Epithelial cell of proximal tubule (primary cell): ENCODE measurements around the gene EIF4G1. TPM values are rescaled to one million over a fixed set of nuclear protein-coding genes. Genes with fewer than 3 reads are reported as not detected.

Experiments used
- DNase-seq: peaks from one replicate; pipeline ENCODE4 v3.0.0-alpha.2; 2011; ENCODE audit warnings: low read depth
- H3K4me3 ChIP-seq: 2 replicates; pipeline ENCODE4 v1.5.1; 2011; ENCODE audit warnings: low read depth, mild to moderate bottlenecking, low read length
- total RNA-seq: library from RNA; depleted of rRNA; stranded (reverse); fragments of >200 nt; gene quantifications from 2 replicates; pipeline ENCODE4 v1.2.3, GENCODE V29; 2015
- TF ChIP-seq, protein P1 (sequence below): conservative IDR thresholded peaks from 2 replicates; pipeline ENCODE4 v1.5.1; 2012; ENCODE audit warnings: low read depth, mild to moderate bottlenecking, low read length

The EIF4G1 gene
- total RNA-seq, 1 donor from 2014 or later = 313 TPM

DNA sequence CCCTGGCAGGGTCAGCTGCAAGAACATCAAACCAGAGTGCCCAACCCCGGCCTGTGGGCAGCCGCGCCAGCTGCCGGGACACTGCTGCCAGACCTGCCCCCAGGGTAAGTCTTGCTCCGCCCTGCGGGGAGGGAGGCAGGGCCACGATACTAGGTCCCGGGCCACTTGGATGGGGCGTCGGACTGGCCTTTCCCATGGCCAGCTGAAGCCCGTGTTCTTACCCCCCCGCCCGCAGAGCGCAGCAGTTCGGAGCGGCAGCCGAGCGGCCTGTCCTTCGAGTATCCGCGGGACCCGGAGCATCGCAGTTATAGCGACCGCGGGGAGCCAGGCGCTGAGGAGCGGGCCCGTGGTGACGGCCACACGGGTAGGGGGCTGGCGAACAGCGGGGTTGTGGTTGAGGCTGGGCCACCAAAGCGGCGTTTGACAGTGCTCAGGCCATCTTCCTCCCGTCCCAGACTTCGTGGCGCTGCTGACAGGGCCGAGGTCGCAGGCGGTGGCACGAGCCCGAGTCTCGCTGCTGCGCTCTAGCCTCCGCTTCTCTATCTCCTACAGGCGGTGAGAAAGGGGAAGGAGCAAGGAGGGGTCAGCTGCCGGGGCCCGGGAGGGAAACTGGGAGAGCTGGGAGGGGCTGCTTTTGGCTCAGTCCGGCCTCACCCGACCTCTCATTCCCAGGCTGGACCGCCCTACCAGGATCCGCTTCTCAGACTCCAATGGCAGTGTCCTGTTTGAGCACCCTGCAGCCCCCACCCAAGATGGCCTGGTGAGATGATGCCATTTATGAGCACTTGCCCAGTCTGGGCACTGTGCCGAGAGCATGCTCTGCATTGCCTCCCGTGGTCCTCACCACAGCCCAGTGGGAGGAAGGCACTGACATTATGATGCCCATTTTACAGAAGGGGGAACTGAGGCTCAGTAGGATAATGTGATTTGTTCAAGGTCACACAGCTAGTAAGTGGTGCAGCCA is 67.1 kb downstream of the EIF4G1 start:
- H3K4me3 ChIP-seq = peak overlapping the region; percentile 54
- DNase-seq = no peak
- TF ChIP-seq, protein P1, sequence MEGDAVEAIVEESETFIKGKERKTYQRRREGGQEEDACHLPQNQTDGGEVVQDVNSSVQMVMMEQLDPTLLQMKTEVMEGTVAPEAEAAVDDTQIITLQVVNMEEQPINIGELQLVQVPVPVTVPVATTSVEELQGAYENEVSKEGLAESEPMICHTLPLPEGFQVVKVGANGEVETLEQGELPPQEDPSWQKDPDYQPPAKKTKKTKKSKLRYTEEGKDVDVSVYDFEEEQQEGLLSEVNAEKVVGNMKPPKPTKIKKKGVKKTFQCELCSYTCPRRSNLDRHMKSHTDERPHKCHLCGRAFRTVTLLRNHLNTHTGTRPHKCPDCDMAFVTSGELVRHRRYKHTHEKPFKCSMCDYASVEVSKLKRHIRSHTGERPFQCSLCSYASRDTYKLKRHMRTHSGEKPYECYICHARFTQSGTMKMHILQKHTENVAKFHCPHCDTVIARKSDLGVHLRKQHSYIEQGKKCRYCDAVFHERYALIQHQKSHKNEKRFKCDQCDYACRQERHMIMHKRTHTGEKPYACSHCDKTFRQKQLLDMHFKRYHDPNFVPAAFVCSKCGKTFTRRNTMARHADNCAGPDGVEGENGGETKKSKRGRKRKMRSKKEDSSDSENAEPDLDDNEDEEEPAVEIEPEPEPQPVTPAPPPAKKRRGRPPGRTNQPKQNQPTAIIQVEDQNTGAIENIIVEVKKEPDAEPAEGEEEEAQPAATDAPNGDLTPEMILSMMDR = no peak

DNA sequence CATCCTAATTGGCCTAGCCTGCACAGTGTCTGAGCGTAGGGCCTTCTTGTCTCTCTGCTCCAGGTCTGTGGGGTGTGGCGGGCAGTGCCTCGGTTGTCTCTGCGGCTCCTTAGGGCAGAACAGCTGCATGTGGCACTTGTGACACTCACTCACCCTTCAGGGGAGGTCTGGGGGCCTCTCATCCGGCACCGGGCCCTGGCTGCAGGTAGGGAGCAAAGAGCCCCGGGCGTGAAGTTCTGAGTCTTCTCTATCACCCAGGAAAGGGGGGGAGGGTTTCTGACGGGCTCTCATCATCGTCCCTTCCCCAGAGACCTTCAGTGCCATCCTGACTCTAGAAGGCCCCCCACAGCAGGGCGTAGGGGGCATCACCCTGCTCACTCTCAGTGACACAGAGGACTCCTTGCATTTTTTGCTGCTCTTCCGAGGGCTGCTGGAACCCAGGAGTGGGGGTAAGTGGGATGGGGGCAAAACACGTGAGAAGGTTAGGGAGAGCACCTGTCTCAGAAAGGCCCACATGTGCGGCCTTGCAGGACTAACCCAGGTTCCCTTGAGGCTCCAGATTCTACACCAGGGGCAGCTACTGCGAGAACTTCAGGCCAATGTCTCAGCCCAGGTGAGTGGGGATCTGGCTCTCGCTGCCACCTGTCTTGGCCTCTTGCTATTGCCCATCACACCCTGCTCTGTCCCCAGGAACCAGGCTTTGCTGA is 68.1 kb downstream of the EIF4G1 start:
- TF ChIP-seq, protein P1 = no peak
- H3K4me3 ChIP-seq = no peak overlapping the region
- no peak for DNase-seq

DNA sequence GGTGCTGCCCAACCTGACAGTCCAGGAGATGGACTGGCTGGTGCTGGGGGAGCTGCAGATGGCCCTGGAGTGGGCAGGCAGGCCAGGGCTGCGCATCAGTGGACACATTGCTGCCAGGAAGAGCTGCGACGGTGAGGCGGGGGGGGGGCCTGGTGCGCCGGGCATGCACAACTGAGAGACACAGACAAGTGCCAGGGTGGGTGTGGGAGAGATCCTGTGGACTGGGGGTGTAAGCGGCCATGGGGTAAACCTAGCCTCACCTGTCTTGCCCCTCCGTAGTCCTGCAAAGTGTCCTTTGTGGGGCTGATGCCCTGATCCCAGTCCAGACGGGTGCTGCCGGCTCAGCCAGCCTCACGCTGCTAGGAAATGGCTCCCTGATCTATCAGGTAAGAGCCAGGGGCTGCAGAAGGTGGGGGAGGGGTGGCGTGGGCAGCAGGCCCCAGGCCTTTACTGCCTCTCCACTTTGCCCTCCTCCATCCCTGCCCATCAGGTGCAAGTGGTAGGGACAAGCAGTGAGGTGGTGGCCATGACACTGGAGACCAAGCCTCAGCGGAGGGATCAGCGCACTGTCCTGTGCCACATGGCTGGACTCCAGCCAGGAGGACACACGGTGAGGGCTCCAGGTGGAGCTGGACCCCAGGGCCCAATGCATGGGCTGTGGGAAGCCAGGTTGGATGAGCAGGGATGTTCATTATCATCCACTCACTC is 68.8 kb downstream of the EIF4G1 start:
- no peak overlapping the region for H3K4me3 ChIP-seq
- TF ChIP-seq, protein P1 = no peak
- no peak for DNase-seq

DNA sequence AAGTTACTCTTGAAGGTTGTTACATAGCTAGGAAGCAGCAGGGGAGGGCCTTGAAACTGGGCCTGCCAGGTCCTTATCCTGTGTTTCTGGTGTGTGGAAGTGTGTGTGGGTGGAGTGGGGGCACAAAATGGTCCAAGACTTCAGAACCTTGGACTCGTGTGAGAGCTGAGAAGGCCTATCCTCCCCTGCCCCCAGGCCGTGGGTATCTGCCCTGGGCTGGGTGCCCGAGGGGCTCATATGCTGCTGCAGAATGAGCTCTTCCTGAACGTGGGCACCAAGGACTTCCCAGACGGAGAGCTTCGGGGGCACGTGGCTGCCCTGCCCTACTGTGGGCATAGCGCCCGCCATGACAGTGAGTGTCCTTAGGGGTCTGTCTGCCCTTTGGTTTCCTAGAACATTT is 69.9 kb downstream of the EIF4G1 start:
- TF ChIP-seq, protein P1 = no peak
- no peak overlapping the region for H3K4me3 ChIP-seq
- no peak for DNase-seq

Other genes with a start within 250 kb of the EIF4G1 start
- gene HTR3E, start 217.5 kb upstream of the EIF4G1 start, total RNA-seq = not detected in 2 replicates
- 26.3 and 39.2 TPM in 2 replicates for gene EIF2B5, start 179.2 kb upstream of the EIF4G1 start, total RNA-seq
- 33.5 and 38.2 TPM in 2 replicates for gene DVL3, start 159.2 kb upstream of the EIF4G1 start, total RNA-seq
- 274 and 363 TPM in 2 replicates for gene AP2M1, start 139.8 kb upstream of the EIF4G1 start, total RNA-seq
- 35.1 and 51.1 TPM in 2 replicates for gene ABCF3, start 128.4 kb upstream of the EIF4G1 start, total RNA-seq
- not detected in 2 replicates for gene VWA5B2, start 85.0 kb upstream of the EIF4G1 start, total RNA-seq
- 59.7 and 78.1 TPM in 2 replicates for gene ALG3, start 65.6 kb upstream of the EIF4G1 start, total RNA-seq
- gene EEF1AKMT4, start 64.9 kb upstream of the EIF4G1 start, total RNA-seq = 6.2 and 6.6 TPM in 2 replicates
- 0.22 and 0.35 TPM in 2 replicates for gene CAMK2N2, start 53.1 kb upstream of the EIF4G1 start, total RNA-seq
- gene ECE2, start 38.6 kb upstream of the EIF4G1 start, total RNA-seq = not detected in 2 replicates
- gene PSMD2, start 15.4 kb upstream of the EIF4G1 start, total RNA-seq = 506 and 1,067 TPM in 2 replicates
- 21.3 and 22.7 TPM in 2 replicates for gene FAM131A, start 23.0 kb downstream of the EIF4G1 start, total RNA-seq
- 4.2 and 5.2 TPM in 2 replicates for gene CLCN2, start 47.0 kb downstream of the EIF4G1 start, total RNA-seq
- gene POLR2H, start 47.1 kb downstream of the EIF4G1 start, total RNA-seq = 123 and 182 TPM in 2 replicates
- gene THPO, start 63.6 kb downstream of the EIF4G1 start, total RNA-seq = not detected in 2 replicates
- not detected in 2 replicates for gene CHRD, start 65.4 kb downstream of the EIF4G1 start, total RNA-seq
- 0.07 and 0.92 TPM in 2 replicates for gene EPHB3, start 247.2 kb downstream of the EIF4G1 start, total RNA-seq